K562 (cell line): Measurements from ENCODE around the gene LGALS7. TPM values are rescaled to one million over a fixed set of nuclear protein-coding genes. Genes with fewer than 3 reads are reported as not detected.

ENCODE experiments used
- ATAC-seq: fragments of 200-7000 bp; cut with Tn5 transposase; 3 replicates; pipeline ENCODE4 v1.9.1; 2020; ENCODE audit warnings: moderate library complexity
- BruUV-seq: library from RNA; stranded (reverse); fragments of 400-500 nt; replicated peaks from 2 replicates; lab custom pipeline; 2021; lab: Mats Ljungman, UMichigan
- CTCF ChIA-PET: fragments of 300-600 bp; formaldehyde crosslinking; extraction: SDS; loops from one replicate; lab custom pipeline; 2021; ENCODE audit warnings: low intra/inter-chr PET ratio; lab: Yijun Ruan, JAX
- POLR2A ChIA-PET: fragments of 300-600, 350-650 bp; sonication (Branson Sonifier 250); formaldehyde crosslinking; extraction: SDS; loops from one replicate; lab custom pipeline; 2021; ENCODE audit warnings: antibody characterized with exemption, inconsistent platforms; lab: Yijun Ruan, JAX
- DNase-seq, 4 experiments: peaks; one replicate each; pipeline versions ENCODE4 v3.0.0 to v3.0.0-alpha.2; 2011 to 2018; ENCODE audit warnings: low spot score in 3 of 4, mixed read lengths in 3 of 4; ENCODE audit errors: extremely low read depth in 1 of 4
- FAIRE-seq: peaks from 2 replicates; lab custom pipeline; 2011; peaks lifted over from hg19 to GRCh38; lab: Jason Lieb, UNC
- H2AFZ ChIP-seq: 2 replicates; pipeline ENCODE4 v1.6.0; 2011; ENCODE audit warnings: low read depth, low read length, control low read depth, inconsistent platforms
- H3K27ac ChIP-seq: fragments of 200-600 bp; 3 replicates; pipeline ENCODE4 v1.8.0; 2011; ENCODE audit warnings: low read depth, mild to moderate bottlenecking, control low read depth, inconsistent platforms, low read length, moderate library complexity, mixed read lengths; ENCODE audit errors: extremely low read depth
- H3K27me3 ChIP-seq, 2 experiments: fragments of 300-600 bp in 1 of 2; 2 replicates in 1 of 2; 3 replicates in 1 of 2; pipeline versions ENCODE4 v1.6.0 to v1.8.0; 2011; ENCODE audit warnings: inconsistent platforms in 2 of 2, low read length in 2 of 2, mild to moderate bottlenecking in 1 of 2, mixed read lengths in 1 of 2, moderate library complexity in 1 of 2; ENCODE audit not compliant: control insufficient read depth in 2 of 2, insufficient read depth in 2 of 2
- H3K36me3 ChIP-seq: fragments of 300-600 bp; 3 replicates; pipeline ENCODE4 v1.8.0; 2011; ENCODE audit warnings: mild to moderate bottlenecking, low read length, inconsistent platforms; ENCODE audit not compliant: control insufficient read depth, insufficient read depth
- H3K4me1 ChIP-seq, 2 experiments: fragments of 200-600 bp in 1 of 2; replicated peaks in 1 of 2; 2 replicates in 1 of 2; 3 replicates in 1 of 2; pipeline versions ENCODE4 v1.5.1 to v1.8.0; 2011; ENCODE audit warnings: inconsistent platforms in 2 of 2, low read length in 2 of 2, mild to moderate bottlenecking in 1 of 2, mixed read lengths in 1 of 2, moderate library complexity in 1 of 2; ENCODE audit not compliant: control insufficient read depth in 2 of 2, insufficient read depth in 2 of 2
- H3K4me2 ChIP-seq: 2 replicates; pipeline ENCODE4 v1.6.1; 2011; ENCODE audit warnings: low read length, control low read depth, inconsistent platforms, mixed read lengths; ENCODE audit not compliant: insufficient read depth
- H3K4me3 ChIP-seq: fragments of 200-600 bp; sonication (generic), shearing (Covaris generic); 2 replicates; pipeline ENCODE4 v1.5.1; 2016; ENCODE audit warnings: control low read depth, inconsistent platforms
- H3K79me2 ChIP-seq: fragments of 200-600 bp; 3 replicates; pipeline ENCODE4 v1.8.0; 2011; ENCODE audit warnings: low read length, inconsistent platforms; ENCODE audit not compliant: control insufficient read depth, insufficient read depth
- H3K9ac ChIP-seq, 2 experiments: 2 replicates each; pipeline versions ENCODE4 v1.6.0 to v1.6.1; 2011; ENCODE audit warnings: low read depth in 2 of 2, low read length in 2 of 2, control low read depth in 1 of 2, inconsistent platforms in 1 of 2, mild to moderate bottlenecking in 1 of 2, mixed read lengths in 1 of 2; ENCODE audit not compliant: insufficient read depth in 1 of 2
- H3K9me1 ChIP-seq: one replicate; pipeline ENCODE4 v1.6.0; 2011; ENCODE audit warnings: inconsistent platforms, mild to moderate bottlenecking, low read length, moderate library complexity; ENCODE audit not compliant: control insufficient read depth, insufficient read depth
- H3K9me3 ChIP-seq: replicated peaks from 2 replicates; pipeline ENCODE4 v1.5.1; 2011; ENCODE audit warnings: low read depth, low read length, inconsistent platforms; ENCODE audit not compliant: control insufficient read depth, insufficient read depth
- H4K20me1 ChIP-seq: replicated peaks from 2 replicates; pipeline ENCODE4 v1.6.1; 2011; ENCODE audit warnings: low read length, inconsistent platforms, mixed read lengths; ENCODE audit not compliant: control insufficient read depth, insufficient read depth
- AFF4 ChIP-seq: sonication (generic); formaldehyde crosslinking; IDR thresholded peaks from 2 replicates; pipeline ENCODE4 v1.8.0; 2023; ENCODE audit warnings: mild to moderate bottlenecking, missing genetic modification reagents
- BHLHE40 ChIP-seq: IDR thresholded peaks from 2 replicates; pipeline ENCODE4 v1.6.1; 2011; ENCODE audit warnings: low read length, improper control_type of control experiment
- FOXJ2 ChIP-seq: fragments of 200-800 bp; sonication (Bioruptor generic); IDR thresholded peaks from 2 replicates; pipeline ENCODE4 v1.6.1; 2016; ENCODE audit warnings: missing genetic modification characterization, missing compliant biosample characterization
- ID3 ChIP-seq, 2 experiments: fragments of 250-450 bp in 1 of 2; fragments of 450-650 bp in 1 of 2; sonication (Bioruptor Pico) in 1 of 2; IDR thresholded peaks; 2 replicates each; pipeline versions ENCODE4 v1.6.1 to v1.8.0; 2016 to 2021; ENCODE audit warnings: mild to moderate bottlenecking in 2 of 2, moderate library complexity in 2 of 2, missing compliant biosample characterization in 1 of 2, missing genetic modification characterization in 1 of 2
- ILK ChIP-seq: fragments of 450-650 bp; IDR thresholded peaks from 2 replicates; pipeline ENCODE4 v1.6.1; 2016; ENCODE audit warnings: missing genetic modification characterization, low read depth, mild to moderate bottlenecking, missing compliant biosample characterization, moderate library complexity, borderline replicate concordance
- PBX2 ChIP-seq, 2 experiments: IDR thresholded peaks in 1 of 2; conservative IDR thresholded peaks in 1 of 2; 2 replicates each; pipeline ENCODE4 v1.6.1; 2016; ENCODE audit warnings: low read depth in 2 of 2, mild to moderate bottlenecking in 1 of 2, missing compliant biosample characterization in 1 of 2, missing genetic modification characterization in 1 of 2, moderate library complexity in 1 of 2
- SMAD4 ChIP-seq: fragments of 250-450 bp; sonication (Bioruptor Pico); conservative IDR thresholded peaks from 2 replicates; pipeline ENCODE4 v1.8.0; 2021; ENCODE audit warnings: inconsistent platforms, mild to moderate bottlenecking, moderate library complexity
- TCF7 ChIP-seq: sonication (generic); IDR thresholded peaks from 2 replicates; pipeline ENCODE4 v1.6.1; 2016; ENCODE audit warnings: antibody characterized with exemption, borderline replicate concordance
- TFAM ChIP-seq: fragments of 250-450 bp; sonication (Bioruptor Pico); conservative IDR thresholded peaks from 2 replicates; pipeline ENCODE4 v1.5.0; 2021; ENCODE audit warnings: mild to moderate bottlenecking, moderate library complexity
- ZFP36 ChIP-seq: fragments of 150-350 bp; IDR thresholded peaks from 2 replicates; pipeline ENCODE4 v1.6.1; 2018; ENCODE audit warnings: low read length, low read depth; ENCODE audit not compliant: partially characterized antibody
- ZNF146 ChIP-seq: IDR thresholded peaks from one replicate; pipeline ENCODE4 v1.6.1; 2018; ENCODE audit warnings: missing compliant biosample characterization; ENCODE audit not compliant: unreplicated experiment
- WGBS: fragments of 100-300 bp; shearing (Covaris generic); methylation state at CpG from one replicate; pipeline ENCODE4 v1.1.6; 2016; ENCODE audit warnings: low coverage, mixed read lengths; ENCODE audit not compliant: insufficient coverage; ENCODE audit errors: missing lambda C conversion rate; 5-methylcytosine and 5-hydroxymethylcytosine counted together
- in situ Hi-C: fragments of 300-500 bp; cut with MboI; formaldehyde crosslinking; loops from 4 replicates; pipeline ENCODE4 v1.15.0; 2018; ENCODE audit warnings: inconsistent platforms, mixed read lengths
- intact Hi-C: fragments of 100-400 bp; cut with micrococcal nuclease; formaldehyde crosslinking; loops from 2 replicates; pipeline ENCODE4 v1.14.2; 2022
- polyA plus RNA-seq, 8 experiments: library from polyadenylated mRNA; depleted of rRNA in 4 of 8; stranded (reverse) in 5 of 8; unstranded in 3 of 8; fragments of >200 nt; fragmentation: Nextera tagmentation in 2 of 8; fragmentation: Illumina TruSeq in 1 of 8; extraction: Ambion mirVana in 2 of 8; extraction: Trizol in 1 of 8; gene quantifications; 2 replicates each; pipeline versions ENCODE4 v1.2.1 to v1.2.3, GENCODE V29; 2011 to 2014; ENCODE audit warnings: inconsistent platforms in 1 of 8, missing spikeins in 1 of 8
- total RNA-seq, 7 experiments: library from RNA; depleted of rRNA in 6 of 7; stranded (reverse); fragments of >200 nt in 6 of 7; fragmentation: Illumina TruSeq in 2 of 7; extraction: Trizol in 2 of 7; gene quantifications; 2 replicates each; pipeline versions ENCODE4 v1.2.1 to v1.2.3, GENCODE V29; 2011 to 2021; ENCODE audit warnings: low replicate concordance in 1 of 7

The LGALS7 gene
- total and polyA plus RNA-seq, 9 of the 15 experiments (the other 6 are each of a cell fraction or from before 2014, with no cell fraction given): not detected

GRCh38 chr19:38736413-38737280 lies 36.7 kb downstream of the LGALS7 start:
- peak overlapping the region; percentile 83 for H2AFZ ChIP-seq
- CTCF ChIA-PET: no interaction called here
- POLR2A ChIA-PET: interaction anchor here (0.6 kb wide), 1 partner anchor 113 kb away, joined by 4 read pairs; the partner anchor contains the start of gene HNRNPL
- H4K20me1 ChIP-seq: 0 out of 2 replicates have a peak, but pooled peaks cover 3% of the 10 kb centered on the region
- DNase-seq: peak; percentile 90 to 99 (median 98)
- peaks cover 19 to 58% of the 10 kb centered on the region in 2 experiments; a peak in 4 of 5 replicates for H3K4me1 ChIP-seq
- H3K27ac ChIP-seq: peak overlapping the region; percentile 66; the same call in 2 of the 3 replicates
- H3K9ac ChIP-seq: peak overlapping the region; percentile 50 to 92; a peak in 3 of 4 replicates
- peak; percentile 74 for FAIRE-seq
- H3K4me3 ChIP-seq: peak overlapping the region; percentile 49
- ATAC-seq: peak; percentile 75
- no peaks in the 10 kb centered on the region for H3K9me3 ChIP-seq
- 18% methylated on average over 19 of the region's 36 CpGs for WGBS
- peaks cover 8% of the 10 kb centered on the region; the same call in 1 of the 3 replicates for H3K36me3 ChIP-seq
- peaks cover 8% of the 10 kb centered on the region; the same call in 1 of the 3 replicates for H3K79me2 ChIP-seq
- intact Hi-C loops (loop anchor here (5.0 to 10.0 kb wide), 3 partner anchors 96 to 198 kb away; partner anchors contain the start of genes ECH1, MRPS12 and SARS2), in situ Hi-C loops (no loop called here)
- peak overlapping the region; percentile 73; the same call in 1 of the 2 replicates for H3K4me2 ChIP-seq
- H3K9me1 ChIP-seq: no peaks in the 10 kb centered on the region
- no peaks in the 10 kb centered on the region for H3K27me3 ChIP-seq
- BruUV-seq: no TSS peak
- TF ChIP-seq TFAM (no peak), SMAD4 (CRISPR knock-in tag) (no peak), AFF4 (CRISPR knock-in tag) (no peak), ILK (tag) (no peak), BHLHE40 (no peak), TCF7 (no peak), FOXJ2 (tag) (no peak), ID3 (CRISPR knock-in tag; IDR thresholded peaks at IDR 0.05) (no peak), ID3 (tag; IDR thresholded peaks at IDR 0.05) (no peak), PBX2 (CRISPR knock-in tag; IDR thresholded peaks at IDR 0.05; ENCODE audit: low read depth) (no peak), PBX2 (tag; conservative IDR thresholded peaks at IDR 0.05; ENCODE audit: low read depth) (no peak), ZFP36 (no peak), ZNF146 (CRISPR knock-in tag) (no peak)
